ENCODE data around the gene CPSF4.

The CPSF4 gene

DNA sequence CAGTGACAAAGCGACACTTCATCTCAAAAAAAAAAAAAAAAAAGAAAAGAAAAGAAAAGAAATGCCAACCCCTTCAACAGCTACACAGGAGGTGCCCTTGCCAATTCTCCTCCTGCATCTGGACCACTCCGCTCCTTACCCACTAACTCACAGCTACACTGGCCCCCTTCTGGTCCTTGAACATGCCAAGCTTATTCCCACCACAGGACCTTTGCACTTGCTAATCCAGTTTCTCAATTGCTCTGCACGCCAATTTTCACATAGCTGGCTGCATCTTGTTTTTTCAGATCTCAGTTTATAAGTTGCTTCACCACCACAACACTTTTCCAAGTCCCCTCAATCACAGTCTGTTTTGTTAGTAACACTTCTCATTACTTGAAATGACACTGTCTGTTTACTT, 35.9 kb upstream of the CPSF4 start:
- TF ChIP-seq NFIC (IDR thresholded peaks at IDR 0.05) (no peak), FOXM1 (IDR thresholded peaks at IDR 0.05; ENCODE audit: borderline replicate concordance, low read depth) (no peak), EGR1 (IDR thresholded peaks at IDR 0.05) (no peak), YY1 (IDR thresholded peaks at IDR 0.05; ENCODE audit: low read depth) (no peak), TCF12 (IDR thresholded peaks at IDR 0.05; ENCODE audit: low read depth) (no peak), ZBTB7A (IDR thresholded peaks at IDR 0.05; ENCODE audit: low read depth) (no peak), TEAD4 (IDR thresholded peaks at IDR 0.05) (no peak), CEBPB (IDR thresholded peaks at IDR 0.05) (no peak), EP300 (IDR thresholded peaks at IDR 0.05; ENCODE audit: borderline replicate concordance) (no peak), USF1 (IDR thresholded peaks at IDR 0.05) (no peak), TAF1 (IDR thresholded peaks at IDR 0.05; ENCODE audit: low read depth) (no peak), RAD21 (IDR thresholded peaks at IDR 0.05; ENCODE audit: low read depth) (no peak), CREB1 (IDR thresholded peaks at IDR 0.05; ENCODE audit: low read depth) (no peak)
- TF ChIP-seq, protein P1, sequence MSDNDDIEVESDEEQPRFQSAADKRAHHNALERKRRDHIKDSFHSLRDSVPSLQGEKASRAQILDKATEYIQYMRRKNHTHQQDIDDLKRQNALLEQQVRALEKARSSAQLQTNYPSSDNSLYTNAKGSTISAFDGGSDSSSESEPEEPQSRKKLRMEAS (IDR thresholded peaks at IDR 0.05): no peak
- TF ChIP-seq, protein P2, sequence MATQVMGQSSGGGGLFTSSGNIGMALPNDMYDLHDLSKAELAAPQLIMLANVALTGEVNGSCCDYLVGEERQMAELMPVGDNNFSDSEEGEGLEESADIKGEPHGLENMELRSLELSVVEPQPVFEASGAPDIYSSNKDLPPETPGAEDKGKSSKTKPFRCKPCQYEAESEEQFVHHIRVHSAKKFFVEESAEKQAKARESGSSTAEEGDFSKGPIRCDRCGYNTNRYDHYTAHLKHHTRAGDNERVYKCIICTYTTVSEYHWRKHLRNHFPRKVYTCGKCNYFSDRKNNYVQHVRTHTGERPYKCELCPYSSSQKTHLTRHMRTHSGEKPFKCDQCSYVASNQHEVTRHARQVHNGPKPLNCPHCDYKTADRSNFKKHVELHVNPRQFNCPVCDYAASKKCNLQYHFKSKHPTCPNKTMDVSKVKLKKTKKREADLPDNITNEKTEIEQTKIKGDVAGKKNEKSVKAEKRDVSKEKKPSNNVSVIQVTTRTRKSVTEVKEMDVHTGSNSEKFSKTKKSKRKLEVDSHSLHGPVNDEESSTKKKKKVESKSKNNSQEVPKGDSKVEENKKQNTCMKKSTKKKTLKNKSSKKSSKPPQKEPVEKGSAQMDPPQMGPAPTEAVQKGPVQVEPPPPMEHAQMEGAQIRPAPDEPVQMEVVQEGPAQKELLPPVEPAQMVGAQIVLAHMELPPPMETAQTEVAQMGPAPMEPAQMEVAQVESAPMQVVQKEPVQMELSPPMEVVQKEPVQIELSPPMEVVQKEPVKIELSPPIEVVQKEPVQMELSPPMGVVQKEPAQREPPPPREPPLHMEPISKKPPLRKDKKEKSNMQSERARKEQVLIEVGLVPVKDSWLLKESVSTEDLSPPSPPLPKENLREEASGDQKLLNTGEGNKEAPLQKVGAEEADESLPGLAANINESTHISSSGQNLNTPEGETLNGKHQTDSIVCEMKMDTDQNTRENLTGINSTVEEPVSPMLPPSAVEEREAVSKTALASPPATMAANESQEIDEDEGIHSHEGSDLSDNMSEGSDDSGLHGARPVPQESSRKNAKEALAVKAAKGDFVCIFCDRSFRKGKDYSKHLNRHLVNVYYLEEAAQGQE (IDR thresholded peaks at IDR 0.05; ENCODE audit: low read depth): no peak

- TF ChIP-seq USF1 (IDR thresholded peaks at IDR 0.05): no peak
- TF ChIP-seq TCF12 (IDR thresholded peaks at IDR 0.05; ENCODE audit: low read depth): no peak
- no peak for TF ChIP-seq CREB1 (IDR thresholded peaks at IDR 0.05; ENCODE audit: low read depth)
- TF ChIP-seq, protein P1 (IDR thresholded peaks at IDR 0.05): no peak
- no peak for TF ChIP-seq NFIC (IDR thresholded peaks at IDR 0.05)
- TF ChIP-seq YY1 (IDR thresholded peaks at IDR 0.05; ENCODE audit: low read depth): no peak
- no peak for TF ChIP-seq FOXM1 (IDR thresholded peaks at IDR 0.05; ENCODE audit: borderline replicate concordance, low read depth)
- TF ChIP-seq EGR1 (IDR thresholded peaks at IDR 0.05): no peak
- TF ChIP-seq EP300 (IDR thresholded peaks at IDR 0.05; ENCODE audit: borderline replicate concordance): no peak
- TF ChIP-seq, protein P2 (IDR thresholded peaks at IDR 0.05; ENCODE audit: low read depth): no peak
- no peak for TF ChIP-seq TAF1 (IDR thresholded peaks at IDR 0.05; ENCODE audit: low read depth)
- TF ChIP-seq ZBTB7A (IDR thresholded peaks at IDR 0.05; ENCODE audit: low read depth): no peak
- no peak for TF ChIP-seq RAD21 (IDR thresholded peaks at IDR 0.05; ENCODE audit: low read depth)
- no peak for TF ChIP-seq TEAD4 (IDR thresholded peaks at IDR 0.05)
- TF ChIP-seq CEBPB (IDR thresholded peaks at IDR 0.05): no peak
Observed at GRCh38 chr7:99403764-99404163, 35.0 kb upstream of the CPSF4 start.

GRCh38 chr7:99404235-99404976, 34.3 kb upstream of the CPSF4 start:
- TF ChIP-seq USF1 (IDR thresholded peaks at IDR 0.05) (no peak), CREB1 (IDR thresholded peaks at IDR 0.05; ENCODE audit: low read depth) (no peak), CEBPB (IDR thresholded peaks at IDR 0.05) (no peak), YY1 (IDR thresholded peaks at IDR 0.05; ENCODE audit: low read depth) (no peak), TAF1 (IDR thresholded peaks at IDR 0.05; ENCODE audit: low read depth) (no peak), EP300 (IDR thresholded peaks at IDR 0.05; ENCODE audit: borderline replicate concordance) (no peak), ZBTB7A (IDR thresholded peaks at IDR 0.05; ENCODE audit: low read depth) (no peak), RAD21 (IDR thresholded peaks at IDR 0.05; ENCODE audit: low read depth) (no peak), FOXM1 (IDR thresholded peaks at IDR 0.05; ENCODE audit: borderline replicate concordance, low read depth) (no peak)
- TF ChIP-seq, protein P1 (IDR thresholded peaks at IDR 0.05): no peak
- TF ChIP-seq, protein P2 (IDR thresholded peaks at IDR 0.05; ENCODE audit: low read depth): no peak
